GM19025 (cell line): ENCODE data around the gene SLC25A33.

Experiments
- ATAC-seq: cut with Tn5 transposase; IDR thresholded peaks from one replicate; pipeline ENCODE4 v1.9.1; 2021; ENCODE audit warnings: mild to moderate bottlenecking, low read depth, moderate library complexity; ENCODE audit not compliant: unreplicated experiment

SLC25A33 gene

GRCh38 chr1:9599741-9600140, 60.5 kb downstream of the SLC25A33 start:
- ATAC-seq, result no peak

GRCh38 chr1:9600861-9601834, 61.9 kb downstream of the SLC25A33 start:
- no peak for ATAC-seq

GRCh38 chr1:9601942-9602793, 62.9 kb downstream of the SLC25A33 start:
- no peak for ATAC-seq

- no peak for ATAC-seq
Observed at GRCh38 chr1:9602794-9603167, 63.5 kb downstream of the SLC25A33 start.

GRCh38 chr1:9603307-9603706, 64.0 kb downstream of the SLC25A33 start:
- ATAC-seq, result no peak

GRCh38 chr1:9603766-9604753, 64.8 kb downstream of the SLC25A33 start:
- no peak for ATAC-seq

GRCh38 chr1:9604836-9605235, 65.6 kb downstream of the SLC25A33 start:
- ATAC-seq, result no peak

GRCh38 chr1:9605946-9606455, 66.7 kb downstream of the SLC25A33 start:
- no peak for ATAC-seq

GRCh38 chr1:9606458-9606857, 67.2 kb downstream of the SLC25A33 start:
- no peak for ATAC-seq

GRCh38 chr1:9606948-9607347, 67.7 kb downstream of the SLC25A33 start:
- ATAC-seq, result no peak

- ATAC-seq, result no peak
Observed at GRCh38 chr1:9607352-9607751, 68.1 kb downstream of the SLC25A33 start.

GRCh38 chr1:9609998-9610397, 70.7 kb downstream of the SLC25A33 start:
- ATAC-seq, result no peak

- no peak for ATAC-seq
Observed at GRCh38 chr1:9610548-9610947, 71.3 kb downstream of the SLC25A33 start.

GRCh38 chr1:9611716-9612115, 72.5 kb downstream of the SLC25A33 start:
- no peak for ATAC-seq

GRCh38 chr1:9612162-9612845, 73.0 kb downstream of the SLC25A33 start:
- no peak for ATAC-seq

GRCh38 chr1:9612871-9613624, 73.8 kb downstream of the SLC25A33 start:
- no peak for ATAC-seq

GRCh38 chr1:9613625-9614299, 74.5 kb downstream of the SLC25A33 start:
- no peak for ATAC-seq
